Neural progenitor cell (in vitro differentiated cells): Measurements from ENCODE around the gene FOXA2. TPM values are rescaled to one million over a fixed set of nuclear protein-coding genes. Genes with fewer than 3 reads are reported as not detected.

Source experiments
- DNase-seq: peaks from one replicate; pipeline ENCODE4 v3.0.0-alpha.2; 2016; ENCODE audit warnings: low spot score
- H2AFZ ChIP-seq: fragments of 200-600 bp; sonication (generic); replicated peaks from 2 replicates; pipeline ENCODE4 v1.6.1; 2016; ENCODE audit warnings: antibody characterized with exemption
- H3F3A ChIP-seq: fragments of 200-600 bp; sonication (generic); 2 replicates; pipeline ENCODE4 v1.6.1; 2016; ENCODE audit warnings: antibody characterized with exemption, low read depth
- H3K27ac ChIP-seq: fragments of 200-600 bp; sonication (generic); 2 replicates; pipeline ENCODE4 v1.5.1; 2016; ENCODE audit warnings: mild to moderate bottlenecking
- H3K27me3 ChIP-seq: fragments of 200-600 bp; sonication (generic); 2 replicates; pipeline ENCODE4 v1.6.1; 2016; ENCODE audit warnings: mild to moderate bottlenecking, moderate library complexity
- H3K36me3 ChIP-seq: fragments of 200-600 bp; sonication (generic); 2 replicates; pipeline ENCODE4 v1.5.1; 2016
- H3K4me1 ChIP-seq: fragments of 200-600 bp; sonication (generic); 2 replicates; pipeline ENCODE4 v1.6.1; 2016; ENCODE audit warnings: mixed run types
- H3K4me2 ChIP-seq: fragments of 200-600 bp; sonication (generic); 2 replicates; pipeline ENCODE4 v1.6.1; 2016
- H3K4me3 ChIP-seq: fragments of 200-600 bp; sonication (generic); 2 replicates; pipeline ENCODE4 v1.5.1; 2016
- H3K79me2 ChIP-seq: fragments of 200-600 bp; sonication (generic); 2 replicates; pipeline ENCODE4 v1.6.1; 2016; ENCODE audit warnings: low read depth
- H3K9ac ChIP-seq: fragments of 200-600 bp; sonication (generic); 2 replicates; pipeline ENCODE4 v1.6.1; 2016
- H3K9me3 ChIP-seq: fragments of 200-600 bp; sonication (generic); 2 replicates; pipeline ENCODE4 v1.5.1; 2016; ENCODE audit warnings: low read depth
- H4K20me1 ChIP-seq: fragments of 200-600 bp; sonication (generic); 2 replicates; pipeline ENCODE4 v1.6.1; 2016; ENCODE audit warnings: low read depth
- H3K27ac Mint-ChIP-seq: 3 replicates; pipeline ENCODE4 v1.8.0; 2021; ENCODE audit warnings: mixed read lengths
- H3K27me3 Mint-ChIP-seq: 2 replicates; pipeline ENCODE4 v1.8.0; 2022; ENCODE audit warnings: low read depth, mild to moderate bottlenecking, inconsistent platforms, moderate library complexity, mixed read lengths; ENCODE audit not compliant: insufficient read depth
- H3K36me3 Mint-ChIP-seq: 3 replicates; pipeline ENCODE4 v1.8.0; 2021; ENCODE audit warnings: mixed read lengths
- H3K4me1 Mint-ChIP-seq: 3 replicates; pipeline ENCODE4 v1.8.0; 2021; ENCODE audit warnings: mixed read lengths
- H3K4me3 Mint-ChIP-seq: 3 replicates; pipeline ENCODE4 v1.8.0; 2021; ENCODE audit warnings: mild to moderate bottlenecking, moderate library complexity, mixed read lengths
- H3K9me3 Mint-ChIP-seq: 3 replicates; pipeline ENCODE4 v1.8.0; 2020; ENCODE audit warnings: mixed read lengths
- EZH2 ChIP-seq: fragments of 200-600 bp; sonication (generic); IDR thresholded peaks from 2 replicates; pipeline ENCODE4 v1.6.1; 2017; ENCODE audit warnings: antibody characterized with exemption, mild to moderate bottlenecking, moderate library complexity
- EZH2phosphoT487 ChIP-seq: fragments of 200-600 bp; sonication (generic); IDR thresholded peaks from 2 replicates; pipeline ENCODE4 v1.6.1; 2017; ENCODE audit warnings: antibody characterized with exemption
- total RNA-seq: library from RNA; depleted of rRNA; stranded (reverse); fragments of >200 nt; gene quantifications from 2 replicates; pipeline ENCODE4 v1.2.3, GENCODE V29; 2015; ENCODE audit warnings: low replicate concordance
- TF ChIP-seq, protein P1 (sequence below): fragments of 200-600 bp; sonication (generic); IDR thresholded peaks from 2 replicates; pipeline ENCODE4 v1.5.1; 2017; ENCODE audit warnings: antibody characterized with exemption, mild to moderate bottlenecking

Gene FOXA2
- total RNA-seq, 1 donor from 2014 or later: not detected

DNA sequence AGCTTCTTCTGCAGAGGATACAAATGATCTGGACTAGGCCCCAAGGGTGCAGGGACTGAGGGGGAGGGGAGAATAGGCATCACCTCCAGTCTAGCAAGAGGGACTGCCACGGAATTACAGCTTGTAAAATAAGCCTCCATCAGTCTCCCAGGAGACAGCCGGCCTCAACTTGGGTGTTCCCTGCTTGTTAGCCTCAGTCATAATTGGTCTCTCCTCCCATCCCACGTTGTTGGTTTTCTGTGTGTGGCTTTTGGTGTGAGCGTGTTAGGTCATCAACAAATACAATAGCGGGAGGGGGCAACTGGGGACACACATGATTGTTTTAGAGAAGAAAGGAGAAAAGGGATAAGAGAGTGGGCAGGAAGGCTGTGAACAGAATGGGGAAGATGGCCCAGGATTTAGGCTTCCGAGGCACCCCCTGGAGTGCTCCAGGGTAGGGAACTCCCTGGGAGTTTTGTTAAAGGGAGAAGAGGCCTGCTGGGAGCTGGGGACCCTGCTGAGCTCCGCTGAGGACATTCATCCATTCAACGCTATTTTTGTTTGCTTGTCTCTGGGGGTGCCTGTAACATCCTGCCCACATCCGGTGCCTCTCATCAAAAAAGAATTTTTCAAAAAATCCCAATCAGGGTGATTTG is 9.2 kb downstream of the FOXA2 start:
- H3K4me3 Mint-ChIP-seq: no peak overlapping the region
- H3K9me3 Mint-ChIP-seq: peaks cover under 1% of the 10 kb centered on the region
- Histone ChIP-seq H3K27ac (no peak overlapping the region), H3K4me1 (peaks cover 42% of the 10 kb centered on the region), H3K36me3 (no peaks in the 10 kb centered on the region), H3K79me2 (no peaks in the 10 kb centered on the region), H3F3A (peaks cover 59% of the 10 kb centered on the region), H3K4me3 (no peak overlapping the region), H4K20me1 (peaks cover 98% of the 10 kb centered on the region), H3K4me2 (no peak overlapping the region), H3K9ac (no peak overlapping the region), H3K9me3 (no peaks in the 10 kb centered on the region), H3K27me3 (peaks cover 100% of the 10 kb centered on the region), H2AFZ (no peak overlapping the region)
- TF ChIP-seq, protein P1, sequence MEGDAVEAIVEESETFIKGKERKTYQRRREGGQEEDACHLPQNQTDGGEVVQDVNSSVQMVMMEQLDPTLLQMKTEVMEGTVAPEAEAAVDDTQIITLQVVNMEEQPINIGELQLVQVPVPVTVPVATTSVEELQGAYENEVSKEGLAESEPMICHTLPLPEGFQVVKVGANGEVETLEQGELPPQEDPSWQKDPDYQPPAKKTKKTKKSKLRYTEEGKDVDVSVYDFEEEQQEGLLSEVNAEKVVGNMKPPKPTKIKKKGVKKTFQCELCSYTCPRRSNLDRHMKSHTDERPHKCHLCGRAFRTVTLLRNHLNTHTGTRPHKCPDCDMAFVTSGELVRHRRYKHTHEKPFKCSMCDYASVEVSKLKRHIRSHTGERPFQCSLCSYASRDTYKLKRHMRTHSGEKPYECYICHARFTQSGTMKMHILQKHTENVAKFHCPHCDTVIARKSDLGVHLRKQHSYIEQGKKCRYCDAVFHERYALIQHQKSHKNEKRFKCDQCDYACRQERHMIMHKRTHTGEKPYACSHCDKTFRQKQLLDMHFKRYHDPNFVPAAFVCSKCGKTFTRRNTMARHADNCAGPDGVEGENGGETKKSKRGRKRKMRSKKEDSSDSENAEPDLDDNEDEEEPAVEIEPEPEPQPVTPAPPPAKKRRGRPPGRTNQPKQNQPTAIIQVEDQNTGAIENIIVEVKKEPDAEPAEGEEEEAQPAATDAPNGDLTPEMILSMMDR: no peak
- no peak for TF ChIP-seq EZH2phosphoT487
- no peak for TF ChIP-seq EZH2
- H3K27ac Mint-ChIP-seq: no peak overlapping the region
- no peaks in the 10 kb centered on the region for H3K36me3 Mint-ChIP-seq
- peaks cover 11% of the 10 kb centered on the region for H3K4me1 Mint-ChIP-seq
- peaks cover 90% of the 10 kb centered on the region for H3K27me3 Mint-ChIP-seq
- peak; percentile 55 for DNase-seq

DNA sequence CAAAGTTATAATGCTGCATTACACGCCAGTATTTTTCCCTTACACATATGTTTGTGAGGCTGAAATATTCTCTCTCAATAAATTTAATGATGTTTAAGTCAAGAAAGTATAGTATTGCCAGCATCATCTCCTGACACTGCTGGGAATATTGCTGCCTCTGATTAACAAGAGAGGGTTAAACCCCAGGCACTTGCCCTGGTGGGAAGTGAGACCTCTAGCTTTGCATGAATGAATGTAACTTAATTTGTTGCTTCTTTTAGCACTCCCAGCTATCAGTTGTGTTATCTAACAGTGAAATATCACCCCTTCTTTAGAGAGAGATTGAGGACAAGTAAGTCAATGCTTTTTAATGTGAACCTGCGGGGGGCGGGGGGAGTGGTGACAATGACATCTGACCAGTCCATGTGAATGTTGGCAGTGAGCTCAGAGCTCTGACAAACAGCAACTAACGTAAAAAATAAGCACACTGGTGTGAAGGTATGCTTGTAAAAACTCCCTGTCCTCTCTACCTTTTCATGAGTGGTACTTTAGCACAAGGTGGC is 9.8 kb downstream of the FOXA2 start:
- H3K36me3 Mint-ChIP-seq: no peaks in the 10 kb centered on the region
- Histone ChIP-seq H3K27me3 (peaks cover 100% of the 10 kb centered on the region), H3K4me1 (peaks cover 43% of the 10 kb centered on the region), H4K20me1 (peaks cover 98% of the 10 kb centered on the region), H3K36me3 (no peaks in the 10 kb centered on the region), H3K79me2 (no peaks in the 10 kb centered on the region), H3K27ac (no peak overlapping the region), H3K4me3 (no peak overlapping the region), H2AFZ (no peak overlapping the region), H3F3A (peaks cover 56% of the 10 kb centered on the region), H3K9me3 (no peaks in the 10 kb centered on the region), H3K9ac (no peak overlapping the region), H3K4me2 (no peak overlapping the region)
- DNase-seq: no peak
- H3K9me3 Mint-ChIP-seq: no peaks in the 10 kb centered on the region
- peaks cover 11% of the 10 kb centered on the region for H3K4me1 Mint-ChIP-seq
- TF ChIP-seq EZH2: no peak
- TF ChIP-seq EZH2phosphoT487: no peak
- TF ChIP-seq, protein P1: peak; percentile 4
- no peak overlapping the region for H3K27ac Mint-ChIP-seq
- no peak overlapping the region for H3K4me3 Mint-ChIP-seq
- peaks cover 87% of the 10 kb centered on the region for H3K27me3 Mint-ChIP-seq

DNA sequence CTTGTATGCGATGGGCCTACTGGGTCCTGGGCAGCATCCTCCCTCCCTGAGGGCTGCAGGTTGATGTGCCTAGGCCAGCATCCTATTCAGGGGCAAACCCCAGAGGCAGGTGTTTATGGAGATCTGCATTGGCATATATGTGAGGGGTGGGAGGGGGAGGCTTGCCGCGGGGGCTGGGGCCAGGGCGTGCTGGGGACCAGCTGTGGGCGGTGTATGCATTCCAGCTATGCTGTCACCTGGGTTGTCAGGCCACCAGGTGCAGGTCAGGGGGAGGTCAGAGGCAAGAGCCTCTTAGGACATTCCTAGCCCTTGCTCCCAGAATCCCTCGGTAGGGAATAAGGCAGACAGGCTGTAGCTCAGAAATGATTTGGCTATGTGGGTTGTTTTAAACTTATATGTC is 11.9 kb downstream of the FOXA2 start:
- no peaks in the 10 kb centered on the region for H3K9me3 Mint-ChIP-seq
- H3K4me3 Mint-ChIP-seq: no peak overlapping the region
- H3K27me3 ChIP-seq: peaks cover 100% of the 10 kb centered on the region
- no peak overlapping the region for H3K27ac ChIP-seq
- peaks cover 52% of the 10 kb centered on the region for H3K4me1 ChIP-seq
- H3K9me3 ChIP-seq: no peaks in the 10 kb centered on the region
- H2AFZ ChIP-seq: no peak overlapping the region
- DNase-seq: no peak
- no peaks in the 10 kb centered on the region for H3K36me3 ChIP-seq
- H3K4me2 ChIP-seq: no peak overlapping the region
- TF ChIP-seq EZH2phosphoT487: no peak
- no peaks in the 10 kb centered on the region for H3K79me2 ChIP-seq
- no peaks in the 10 kb centered on the region for H3K36me3 Mint-ChIP-seq
- no peaks in the 10 kb centered on the region for H3K4me1 Mint-ChIP-seq
- H3K27ac Mint-ChIP-seq: no peak overlapping the region
- peaks cover 51% of the 10 kb centered on the region for H3F3A ChIP-seq
- peaks cover 100% of the 10 kb centered on the region for H4K20me1 ChIP-seq
- H3K27me3 Mint-ChIP-seq: peaks cover 87% of the 10 kb centered on the region
- H3K9ac ChIP-seq: no peak overlapping the region
- no peak overlapping the region for H3K4me3 ChIP-seq

GRCh38 chr20:22572023-22572422 is 12.3 kb downstream of the FOXA2 start:
- Histone ChIP-seq H3K36me3 (no peaks in the 10 kb centered on the region), H3K9ac (no peak overlapping the region), H4K20me1 (peaks cover 100% of the 10 kb centered on the region), H3K4me3 (no peak overlapping the region), H3K27me3 (peaks cover 100% of the 10 kb centered on the region), H3K4me2 (no peak overlapping the region), H3K27ac (no peak overlapping the region), H3K9me3 (no peaks in the 10 kb centered on the region), H3K79me2 (no peaks in the 10 kb centered on the region), H2AFZ (no peak overlapping the region), H3F3A (peaks cover 55% of the 10 kb centered on the region), H3K4me1 (peaks cover 52% of the 10 kb centered on the region)
- no peak overlapping the region for H3K4me3 Mint-ChIP-seq
- no peaks in the 10 kb centered on the region for H3K36me3 Mint-ChIP-seq
- no peaks in the 10 kb centered on the region for H3K9me3 Mint-ChIP-seq
- DNase-seq: no peak
- no peaks in the 10 kb centered on the region for H3K4me1 Mint-ChIP-seq
- H3K27me3 Mint-ChIP-seq: peaks cover 87% of the 10 kb centered on the region
- TF ChIP-seq EZH2 (no peak), EZH2phosphoT487 (no peak)
- TF ChIP-seq, protein P1: no peak
- no peak overlapping the region for H3K27ac Mint-ChIP-seq
